Psoas muscle (tissue), 8 donors: Measurements from ENCODE around the gene HAGH. TPM values are rescaled to one million over a fixed set of nuclear protein-coding genes. Genes with fewer than 3 reads are reported as not detected.

Source experiments
- ATAC-seq, 4 donors: fragments of 200-7000 bp; cut with Tn5 transposase; one replicate each; pipeline ENCODE4 v1.9.1; 2020; ENCODE audit warnings: moderate library complexity in 3 of 4, mild to moderate bottlenecking in 2 of 4
- DNase-seq, 2 donors: peaks; one replicate each; pipeline ENCODE4 v3.0.0-alpha.2; 2020
- H3K27ac ChIP-seq: fragments of 200-600 bp; one replicate; pipeline ENCODE4 v1.8.0; 2022
- H3K27me3 ChIP-seq, 3 donors: fragments of 200-600 bp in 1 of 3; one replicate each; pipeline versions ENCODE4 v1.6.1 to v1.8.0; 2013 to 2022; ENCODE audit warnings: low read length in 2 of 3, mild to moderate bottlenecking in 2 of 3, moderate library complexity in 1 of 3; ENCODE audit not compliant: insufficient read depth in 3 of 3
- H3K36me3 ChIP-seq, 2 donors: fragments of 200-600 bp in 1 of 2; one replicate each; pipeline versions ENCODE4 v1.6.1 to v1.8.0; 2013 to 2022; ENCODE audit warnings: low read depth in 1 of 2, mild to moderate bottlenecking in 1 of 2, moderate library complexity in 1 of 2; ENCODE audit not compliant: insufficient read depth in 1 of 2
- H3K4me1 ChIP-seq: fragments of 200-600 bp; one replicate; pipeline ENCODE4 v1.8.0; 2022
- H3K4me3 ChIP-seq: fragments of 200-600 bp; one replicate; pipeline ENCODE4 v1.8.0; 2022; ENCODE audit warnings: mild to moderate bottlenecking
- H3K9me3 ChIP-seq: fragments of 200-600 bp; one replicate; pipeline ENCODE4 v1.8.0; 2022
- WGBS, 3 donors: extraction: QIAGEN DNeasy Blood & Tissue Kit; methylation state at CpG; one replicate each; pipeline versions ENCODE4 v1.1.6 to v1.1.7; 2013; 5-methylcytosine and 5-hydroxymethylcytosine counted together
- intact Hi-C, 2 donors: fragments of 100-400 bp; cut with DNase I; formaldehyde crosslinking; loops; one replicate each; pipeline versions ENCODE4 v1.11.0 to v1.14.2; 2022
- polyA plus RNA-seq, 3 donors: library from polyadenylated mRNA; stranded (reverse); fragments of 200-250 nt; gene quantifications; one replicate each; pipeline ENCODE4 v1.2.3, GENCODE V29; 2013
- total RNA-seq, 4 donors: library from RNA; stranded (reverse); fragmentation: NEBNext Ultra II Directional in 2 of 4; extraction: Animal tissue kit (Norgen Biotek cat#: 25700) in 2 of 4; gene quantifications; one replicate each; pipeline versions ENCODE4 v1.2.1 to v1.2.4, GENCODE V29; 2021 to 2023
- TF ChIP-seq, protein P1 (sequence below): fragments of 200-600 bp; IDR thresholded peaks from one replicate; pipeline ENCODE4 v1.8.0; 2022; ENCODE audit warnings: antibody characterized with exemption
- donor health status: healthy with polysubstance abuse.
- donor health status: DM: no; HTN: no; CAD: no; lungs with moderate emphysema.
- donor health status: Bipolar disorder and iron deficiency.
- donor health status: healthy.
- donor health status: DM: yes; HTN: yes; CAD: no.
- donor health status: DM: no; HTN: no; CAD: no.
- donor health status: DM: no; HTN: no; CAD: no.
- donor health status: DM: yes; HTN: yes; CAD: no.

HAGH gene
- total and polyA plus RNA-seq, 7 donors, result 112 to 277 (median 160) TPM

DNA sequence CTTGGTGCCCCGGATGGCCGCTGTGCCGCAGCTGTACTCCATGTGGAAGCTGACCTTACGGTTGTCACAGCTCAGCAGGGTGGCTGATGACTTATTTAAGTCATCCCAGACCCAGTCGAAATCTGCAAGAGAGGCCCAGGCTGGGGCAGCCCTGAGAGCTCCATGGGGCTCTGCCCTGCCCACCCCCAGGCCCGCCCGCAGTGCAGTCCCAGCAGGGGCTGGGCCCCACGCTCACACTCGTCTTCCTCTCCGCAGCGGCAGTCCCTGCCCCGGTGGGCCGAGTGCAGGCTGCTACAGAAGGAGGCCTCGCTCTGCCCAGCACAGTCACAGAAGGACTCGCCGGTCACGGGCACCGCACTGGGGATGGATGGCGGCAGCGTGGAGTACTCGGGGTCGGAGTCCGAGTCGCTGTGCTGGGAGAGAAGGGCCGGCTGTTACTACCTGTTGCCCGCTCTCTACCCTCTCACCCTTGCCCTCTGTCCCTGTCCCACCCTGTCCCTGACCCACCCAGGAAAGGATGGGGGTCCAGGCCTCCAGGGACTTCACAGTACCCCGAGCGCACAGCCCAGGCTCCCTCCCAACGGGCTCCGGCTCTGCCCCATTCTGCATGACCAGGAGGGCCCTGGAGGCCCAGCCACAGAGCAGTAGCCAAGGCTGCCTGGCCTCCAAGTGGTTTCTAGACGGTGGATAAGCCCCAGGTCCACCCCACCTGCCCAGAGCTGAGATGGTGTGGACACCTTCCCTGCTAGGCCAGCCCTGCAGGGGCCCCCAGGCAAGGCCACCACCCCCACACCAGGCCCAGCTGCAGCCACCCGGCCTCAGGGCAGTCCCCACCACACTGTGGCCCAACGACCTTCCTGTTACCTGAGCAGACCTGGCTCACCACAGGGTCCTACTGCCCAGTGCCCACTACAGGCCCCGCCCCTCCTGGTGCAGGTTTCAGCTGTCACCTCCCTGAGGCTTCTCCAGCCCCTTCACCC lies 48.1 kb downstream of the HAGH start:
- peaks cover 0 to 63% of the 10 kb centered on the region in 2 donors for H3K36me3 ChIP-seq
- TF ChIP-seq, protein P1, sequence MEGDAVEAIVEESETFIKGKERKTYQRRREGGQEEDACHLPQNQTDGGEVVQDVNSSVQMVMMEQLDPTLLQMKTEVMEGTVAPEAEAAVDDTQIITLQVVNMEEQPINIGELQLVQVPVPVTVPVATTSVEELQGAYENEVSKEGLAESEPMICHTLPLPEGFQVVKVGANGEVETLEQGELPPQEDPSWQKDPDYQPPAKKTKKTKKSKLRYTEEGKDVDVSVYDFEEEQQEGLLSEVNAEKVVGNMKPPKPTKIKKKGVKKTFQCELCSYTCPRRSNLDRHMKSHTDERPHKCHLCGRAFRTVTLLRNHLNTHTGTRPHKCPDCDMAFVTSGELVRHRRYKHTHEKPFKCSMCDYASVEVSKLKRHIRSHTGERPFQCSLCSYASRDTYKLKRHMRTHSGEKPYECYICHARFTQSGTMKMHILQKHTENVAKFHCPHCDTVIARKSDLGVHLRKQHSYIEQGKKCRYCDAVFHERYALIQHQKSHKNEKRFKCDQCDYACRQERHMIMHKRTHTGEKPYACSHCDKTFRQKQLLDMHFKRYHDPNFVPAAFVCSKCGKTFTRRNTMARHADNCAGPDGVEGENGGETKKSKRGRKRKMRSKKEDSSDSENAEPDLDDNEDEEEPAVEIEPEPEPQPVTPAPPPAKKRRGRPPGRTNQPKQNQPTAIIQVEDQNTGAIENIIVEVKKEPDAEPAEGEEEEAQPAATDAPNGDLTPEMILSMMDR, result no peak
- no peaks in the 10 kb centered on the region for H3K9me3 ChIP-seq
- H3K4me1 ChIP-seq, result peaks cover 35% of the 10 kb centered on the region
- 77 to 85% (median 77%) methylated on average over 34 of the region's 34 CpGs for WGBS, 3 donors
- H3K27ac ChIP-seq, result no peak overlapping the region
- intact Hi-C loops, result loop anchor here in 1 of 2 donors (10.0 kb wide), 1 partner anchor 166 kb away; the partner anchor contains the start of gene MSRB1
- ATAC-seq, result no peak
- no peak overlapping the region for H3K4me3 ChIP-seq
- no peaks in the 10 kb centered on the region for H3K27me3 ChIP-seq
- peak; percentile 17 to 53 for DNase-seq

DNA sequence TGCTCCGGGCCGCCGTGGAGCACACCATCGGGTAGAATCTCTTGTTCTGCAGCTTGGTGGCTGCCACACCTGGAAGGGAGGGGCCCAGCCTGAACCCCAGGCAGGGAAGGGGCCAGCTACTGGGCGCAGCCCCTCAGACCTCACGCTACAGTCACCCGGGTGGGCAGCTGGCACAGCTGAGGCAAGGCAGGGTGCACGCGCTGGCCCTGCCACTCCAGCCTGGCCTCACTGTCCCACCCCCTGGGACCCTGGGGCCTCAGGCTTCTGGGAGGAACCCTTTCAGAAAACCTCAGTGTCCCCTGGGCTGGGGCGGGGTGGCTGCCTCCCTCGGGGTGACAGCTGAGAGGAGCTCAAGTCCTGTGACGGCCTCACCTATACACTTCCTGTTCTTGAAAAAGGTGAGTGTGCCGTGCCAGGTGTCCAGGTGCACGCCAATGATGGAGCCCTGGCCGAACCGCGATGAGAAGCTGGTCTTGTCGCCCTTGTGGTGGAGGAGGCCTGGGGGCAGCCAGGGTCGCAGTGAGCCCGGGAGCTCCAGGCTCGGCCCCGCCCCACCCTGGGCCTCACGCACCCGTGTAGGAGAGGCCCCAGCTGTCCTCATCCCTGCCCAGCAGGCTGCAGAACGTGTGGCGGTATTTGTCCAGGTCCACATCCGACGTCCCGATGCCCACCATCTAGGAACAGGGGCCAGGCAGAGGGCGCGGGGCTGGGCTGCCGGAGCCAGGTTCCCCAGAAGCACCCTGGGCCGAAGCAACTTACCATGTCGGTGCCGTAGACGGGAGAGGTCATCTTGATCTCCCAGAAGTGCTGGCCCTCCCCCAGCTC lies 49.0 kb downstream of the HAGH start:
- H3K27me3 ChIP-seq, result no peaks in the 10 kb centered on the region
- DNase-seq, result peak; percentile 23 to 57
- H3K9me3 ChIP-seq, result no peaks in the 10 kb centered on the region
- H3K36me3 ChIP-seq, result peaks cover 0 to 63% of the 10 kb centered on the region in 2 donors
- no peak for ATAC-seq
- peaks cover 35% of the 10 kb centered on the region for H3K4me1 ChIP-seq
- WGBS, 3 donors, result 67 to 75% (median 69%) methylated on average over 26 to 36 of the region's 36 CpGs
- no peak overlapping the region for H3K4me3 ChIP-seq
- TF ChIP-seq, protein P1, result no peak
- no peak overlapping the region for H3K27ac ChIP-seq
- intact Hi-C loops, result loop anchor here in 1 of 2 donors (10.0 kb wide), 1 partner anchor 167 kb away; the partner anchor contains the start of gene MSRB1

DNA sequence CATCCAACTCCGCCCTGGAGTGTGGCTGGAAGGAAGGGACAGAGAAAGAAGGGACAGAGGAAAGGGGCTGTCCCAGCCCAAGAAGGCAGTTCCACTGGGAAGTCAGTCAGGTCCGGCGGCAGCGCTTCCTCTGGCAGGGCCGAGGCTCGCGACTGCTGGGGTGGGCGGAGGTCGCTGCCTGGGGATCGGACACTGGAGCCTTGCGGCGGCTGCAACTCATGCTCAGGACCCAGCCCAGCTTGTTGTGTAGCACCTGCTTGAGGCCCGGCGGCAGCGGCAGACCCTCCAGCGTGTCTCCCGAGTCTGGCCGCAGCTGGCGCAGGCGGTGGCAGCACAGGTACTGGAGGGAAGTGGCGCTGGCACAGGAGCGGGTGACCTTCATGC lies 49.6 kb downstream of the HAGH start:
- DNase-seq (peak; percentile 16 to 46), ATAC-seq (no peak)
- Histone ChIP-seq H3K4me3 (no peak overlapping the region), H3K9me3 (no peaks in the 10 kb centered on the region), H3K27me3 (no peaks in the 10 kb centered on the region), H3K36me3 (peaks cover 0 to 63% of the 10 kb centered on the region in 2 donors), H3K27ac (no peak overlapping the region), H3K4me1 (peaks cover 35% of the 10 kb centered on the region)
- intact Hi-C loops, result loop anchor here in 1 of 2 donors (10.0 kb wide), 1 partner anchor 168 kb away; the partner anchor contains the start of gene MSRB1
- TF ChIP-seq, protein P1, result no peak
- 75 to 84% (median 82%) methylated on average over 12 to 22 of the region's 22 CpGs for WGBS, 3 donors

DNA sequence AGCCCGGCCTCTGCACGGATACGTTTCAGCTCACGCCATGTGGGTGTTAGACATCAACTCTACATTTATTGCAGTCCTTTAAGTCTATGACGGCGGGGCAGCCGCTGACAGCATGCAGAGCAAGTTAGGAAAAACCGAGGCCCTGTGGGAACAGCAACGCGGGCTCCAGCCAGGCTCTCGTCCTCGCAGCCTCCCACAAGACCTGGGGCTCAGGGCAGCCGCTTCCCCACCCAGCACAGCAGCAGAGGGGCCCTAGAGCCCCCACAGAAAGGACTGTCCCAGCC lies 50.0 kb downstream of the HAGH start:
- Histone ChIP-seq H3K36me3 (peaks cover 0 to 63% of the 10 kb centered on the region in 2 donors), H3K4me1 (peaks cover 33% of the 10 kb centered on the region), H3K27me3 (no peaks in the 10 kb centered on the region), H3K9me3 (no peaks in the 10 kb centered on the region), H3K27ac (no peak overlapping the region), H3K4me3 (no peak overlapping the region)
- 66 to 79% (median 78%) methylated on average over 13 of the region's 13 CpGs for WGBS, 3 donors
- TF ChIP-seq, protein P1, result no peak
- ATAC-seq (no peak), DNase-seq (no peak)
- intact Hi-C loops, result loop anchor here in 1 of 2 donors (10.0 kb wide), 1 partner anchor 168 kb away; the partner anchor contains the start of gene MSRB1
